Measurements from ENCODE around the gene CRABP2. TPM values are rescaled to one million over a fixed set of nuclear protein-coding genes. Genes with fewer than 3 reads are reported as not detected.

CRABP2 gene
- total RNA-seq, 2 donors from 2014 or later: 1.6 to 2.3 TPM

DNA sequence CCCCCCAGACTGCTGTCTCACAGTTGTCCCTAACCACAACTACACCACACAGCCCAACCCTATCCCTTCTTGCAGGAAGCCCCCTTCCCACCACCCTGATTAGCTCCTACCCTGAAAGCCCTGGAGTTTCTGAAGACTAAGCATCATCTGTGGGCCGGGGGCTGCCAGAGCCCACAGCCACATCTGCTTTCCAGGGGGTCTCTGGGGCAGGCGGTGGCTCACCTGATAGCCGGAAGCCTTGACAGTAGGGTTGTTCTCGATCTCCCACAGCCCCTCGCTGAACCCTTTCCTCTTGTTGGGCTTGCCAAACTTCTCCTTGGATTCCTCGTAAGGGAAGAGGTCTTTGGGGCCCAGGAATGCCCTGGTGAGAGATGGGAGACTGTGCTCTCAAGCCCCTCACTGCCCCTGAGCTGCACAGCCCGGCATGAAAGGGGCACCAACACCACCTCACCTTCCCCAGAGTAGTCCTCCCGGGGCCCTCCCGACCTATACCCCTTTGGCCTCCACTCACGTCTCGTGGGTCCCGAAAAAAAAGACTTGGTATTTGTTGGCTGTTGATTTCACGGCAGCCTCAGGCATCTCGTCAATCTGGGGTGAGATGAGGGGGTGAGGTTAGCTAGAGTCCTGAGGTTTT is 39.5 kb upstream of the CRABP2 start:
- ATAC-seq: no peak

DNA sequence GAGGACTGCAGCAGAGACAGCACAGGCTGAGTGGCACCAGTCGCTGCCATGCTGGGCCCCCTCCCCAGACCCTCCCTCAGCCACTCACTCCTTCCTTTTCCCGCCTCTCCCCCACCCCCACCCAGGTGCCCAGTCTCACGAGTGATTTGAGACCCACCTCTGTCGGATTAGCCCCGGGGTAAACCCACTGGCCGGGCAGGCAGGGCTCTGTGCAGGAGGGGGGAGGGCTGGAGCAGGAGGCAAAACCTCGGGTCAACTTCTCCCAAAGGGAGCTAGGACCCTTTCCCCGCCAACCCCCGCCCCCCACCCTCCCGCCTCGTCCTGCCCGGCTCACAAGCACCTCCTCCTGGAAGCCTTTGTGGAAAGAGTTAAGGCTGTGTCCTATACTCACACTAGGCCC is 39.0 kb upstream of the CRABP2 start:
- peak overlapping the region; percentile 50 to 89 for H3K27ac Mint-ChIP-seq
- DNase-seq (ENCODE audit: low spot score in 2 of 2): no peak

More for the DNA sequence above, 39.5 kb upstream of the CRABP2 start:
- DNase-seq (ENCODE audit: low spot score in 2 of 2): no peak
- Mint-ChIP-seq H3K9me3 (no peaks in the 10 kb centered on the region), H3K36me3 (peaks cover 40 to 67% of the 10 kb centered on the region in 2 donors), H3K27ac (peak overlapping the region in 1 of 2 donors; percentile 89)

DNA sequence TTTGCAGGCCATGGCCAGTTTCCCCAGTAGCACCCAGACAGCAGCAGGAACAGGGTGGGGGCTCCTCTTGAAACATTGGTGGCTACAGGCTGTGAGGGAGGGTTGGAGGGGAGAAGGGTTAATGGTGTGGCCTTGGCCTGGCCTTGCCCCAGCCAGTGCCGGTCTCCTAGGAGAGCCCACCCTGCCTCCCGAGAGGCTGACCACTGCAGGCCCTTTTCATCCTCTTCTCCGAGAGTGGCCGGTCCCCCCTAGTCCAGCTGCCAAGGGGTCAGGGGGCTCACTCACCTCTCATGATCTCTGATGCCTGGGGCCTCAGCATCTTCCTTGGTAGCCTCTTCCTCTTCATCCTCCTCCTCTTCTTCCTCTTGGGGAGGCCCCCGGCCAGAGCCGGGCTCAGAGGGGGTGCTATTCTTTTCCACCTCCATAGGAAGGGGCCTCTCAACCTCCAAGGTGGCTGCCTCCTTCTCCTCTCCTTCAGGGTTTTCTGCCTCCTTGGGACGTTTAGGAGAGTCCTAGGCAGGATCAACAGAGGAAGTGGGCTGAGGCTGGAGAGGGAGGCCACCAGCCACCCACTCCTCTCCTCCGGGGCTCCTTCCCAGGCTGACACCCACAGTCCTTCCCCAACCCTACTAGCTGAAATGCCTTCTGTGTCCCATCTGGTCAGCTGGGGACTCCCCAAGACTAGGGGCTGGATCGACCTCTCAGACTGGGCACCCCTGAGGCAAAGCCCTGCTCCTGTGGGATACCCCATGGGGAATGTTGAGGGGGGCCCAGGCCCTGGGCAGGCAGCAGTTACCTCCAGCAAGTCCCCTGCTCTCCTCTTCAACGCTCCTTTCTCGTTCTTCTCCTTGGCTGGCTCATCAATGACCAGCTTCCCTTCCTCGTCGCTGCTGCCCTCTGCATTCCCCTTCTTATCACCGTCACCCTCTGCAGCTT is 38.3 kb upstream of the CRABP2 start:
- peaks cover 27 to 62% of the 10 kb centered on the region in 2 donors for H3K36me3 Mint-ChIP-seq
- H3K27ac Mint-ChIP-seq: peak overlapping the region; percentile 50 to 75
- ATAC-seq: no peak
- no peak for DNase-seq (ENCODE audit: low spot score in 2 of 2)
- H3K9me3 Mint-ChIP-seq: no peaks in the 10 kb centered on the region

More for the DNA sequence above, 39.0 kb upstream of the CRABP2 start:
- no peak for ATAC-seq
- Mint-ChIP-seq H3K36me3 (peaks cover 34 to 62% of the 10 kb centered on the region in 2 donors), H3K9me3 (no peaks in the 10 kb centered on the region)

DNA sequence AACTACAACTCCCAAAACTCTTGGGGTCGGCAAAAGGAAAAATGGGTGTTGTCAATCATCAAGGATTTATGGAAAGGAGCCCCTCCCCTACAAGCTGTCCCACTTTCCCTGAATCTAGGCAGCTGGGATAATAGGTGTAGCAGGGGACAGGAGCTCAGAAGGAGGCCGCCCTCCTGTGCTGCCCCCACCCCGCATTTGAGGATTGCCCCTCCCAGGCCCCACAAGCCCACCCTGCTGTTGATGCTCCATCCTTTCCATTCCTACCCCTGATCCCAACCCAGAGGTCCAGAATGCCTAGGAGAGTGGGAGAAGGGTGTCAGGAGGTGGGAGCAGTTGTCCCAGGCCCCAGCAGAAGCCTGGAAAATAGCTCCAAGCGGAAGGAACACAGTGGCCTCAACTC is 37.4 kb upstream of the CRABP2 start:
- ATAC-seq: no peak
- Mint-ChIP-seq H3K9me3 (no peaks in the 10 kb centered on the region), H3K36me3 (peaks cover 20 to 58% of the 10 kb centered on the region in 2 donors), H3K27ac (peak overlapping the region in 1 of 2 donors; percentile 6)
- DNase-seq (ENCODE audit: low spot score in 2 of 2): no peak

DNA sequence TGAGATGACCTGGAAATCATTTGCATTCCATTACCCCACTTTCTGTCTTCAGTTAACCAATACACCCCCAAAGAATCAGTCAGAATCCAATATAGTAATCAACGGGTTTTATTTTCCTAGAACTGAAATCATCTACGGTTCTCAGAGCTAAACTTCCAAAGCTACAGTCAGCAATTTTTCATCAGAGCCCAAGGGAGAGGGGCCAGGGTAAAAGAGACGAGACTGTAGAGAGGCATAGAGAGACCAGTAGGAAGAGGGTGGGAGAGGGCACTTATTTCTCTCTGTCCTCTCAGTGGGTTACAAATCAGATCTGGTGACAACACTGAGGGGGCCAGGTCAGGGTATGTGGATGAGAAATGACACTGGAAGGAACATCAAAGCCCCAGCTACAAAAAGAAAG is 36.6 kb upstream of the CRABP2 start:
- ATAC-seq (no peak), DNase-seq (ENCODE audit: low spot score in 2 of 2) (no peak)
- peaks cover 17 to 52% of the 10 kb centered on the region in 2 donors for H3K36me3 Mint-ChIP-seq
- H3K27ac Mint-ChIP-seq: peak overlapping the region; percentile 94 to 98
- no peaks in the 10 kb centered on the region for H3K9me3 Mint-ChIP-seq

DNA sequence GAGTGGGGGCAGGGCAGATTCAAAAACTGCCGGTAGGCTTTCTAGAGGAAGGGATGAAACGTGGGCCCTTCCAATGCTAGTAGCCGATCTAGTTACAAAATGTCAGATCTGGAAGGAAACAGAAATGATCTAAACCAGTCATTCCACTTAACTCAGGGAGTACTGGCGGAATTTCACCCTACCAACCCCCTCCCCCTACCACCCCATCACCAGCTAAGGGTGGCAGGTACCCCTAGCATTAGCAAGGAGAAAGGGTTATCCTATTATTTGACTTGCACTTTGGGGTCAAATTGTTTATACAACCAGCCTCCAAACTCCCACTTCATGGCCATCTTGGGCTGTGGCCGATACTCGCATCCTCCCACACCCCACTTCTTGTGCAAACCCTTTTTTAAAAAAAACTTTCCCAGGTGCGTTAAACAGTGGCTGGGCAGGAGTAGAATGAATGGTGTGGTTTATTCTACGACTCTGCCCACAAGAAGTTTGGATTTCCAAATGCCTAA is 36.1 kb upstream of the CRABP2 start:
- no peak for DNase-seq (ENCODE audit: low spot score in 2 of 2)
- ATAC-seq: peak; percentile 2 to 6

DNA sequence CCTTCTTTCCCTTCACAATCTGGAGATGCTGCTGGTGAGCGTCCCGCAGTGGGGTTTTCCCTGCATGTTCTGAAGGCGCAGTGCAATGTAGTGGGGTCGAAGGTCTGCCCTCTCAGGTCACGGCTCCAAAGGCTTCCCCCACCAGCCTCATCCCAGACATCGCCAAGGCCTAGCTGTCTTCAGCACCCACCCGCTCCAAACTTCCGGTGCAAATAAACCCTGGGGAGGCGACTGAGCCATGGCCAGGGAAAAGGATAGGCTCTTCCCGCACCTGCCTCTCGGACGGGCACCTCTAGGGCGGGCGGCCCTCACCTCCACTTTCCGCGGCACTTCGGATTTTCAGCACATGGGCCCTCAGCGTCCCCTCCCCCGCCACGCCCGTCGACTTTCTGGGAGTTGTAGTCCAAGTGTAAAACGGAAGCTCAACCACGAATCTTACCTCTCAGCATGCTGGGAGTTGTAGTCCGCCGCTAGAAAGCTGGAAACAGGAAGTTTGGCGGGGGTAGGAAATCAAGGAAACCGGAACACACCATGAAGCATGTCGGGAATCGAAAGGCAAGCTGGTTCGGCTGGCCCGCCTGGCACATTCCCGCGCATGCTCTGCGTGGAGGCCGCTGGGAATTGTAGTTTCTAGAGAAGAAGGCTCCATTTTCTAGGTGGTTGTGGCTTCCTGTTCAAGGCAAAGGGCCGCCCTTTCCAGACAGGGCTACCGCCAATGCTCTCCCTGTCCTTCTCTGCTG is 35.5 kb upstream of the CRABP2 start, which contains the start of gene MRPL24:
Gene MRPL24 (minus strand): TSS at position 348 of the 740 bp plus-strand sequence. CDS start 2,384 bp downstream, outside the sequence.
- Mint-ChIP-seq H3K9me3 (no peaks in the 10 kb centered on the region), H3K27ac (peak within 1 kb of the TSS; percentile 94 to 98)
- peak; percentile 89 to 90 for ATAC-seq

More for the DNA sequence above, 36.1 kb upstream of the CRABP2 start:
- Mint-ChIP-seq H3K9me3 (no peaks in the 10 kb centered on the region), H3K36me3 (peaks cover 17 to 52% of the 10 kb centered on the region in 2 donors), H3K27ac (peak overlapping the region; percentile 94 to 98)

DNA sequence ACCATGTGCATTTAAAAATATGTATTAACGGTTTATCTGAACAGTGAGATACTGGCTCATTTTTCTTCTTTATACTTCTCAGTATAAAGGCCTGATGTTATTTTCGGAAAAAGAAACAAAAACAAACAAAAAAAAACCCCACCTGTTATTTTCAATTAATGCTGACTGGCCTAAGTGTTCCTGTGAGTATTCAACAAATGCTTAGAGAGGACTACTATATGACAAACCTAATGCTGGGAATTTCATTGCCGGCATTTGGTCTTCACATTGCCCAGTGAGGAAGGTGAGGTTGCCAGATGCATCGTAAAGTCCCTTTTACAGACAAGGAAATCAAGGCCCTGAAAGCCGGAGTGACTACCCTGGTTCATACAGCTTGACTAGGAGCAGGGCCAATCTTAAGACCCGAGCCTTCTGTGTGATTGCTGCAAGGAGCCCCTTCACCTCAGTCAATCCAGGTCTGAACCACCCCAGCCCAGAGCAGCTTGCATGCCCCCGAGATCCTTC is 34.9 kb upstream of the CRABP2 start:
- H3K27ac Mint-ChIP-seq: peak overlapping the region; percentile 94 to 98
- ATAC-seq (peak in 1 of 2 donors; percentile 9), DNase-seq (ENCODE audit: low spot score in 2 of 2) (no peak)
- H3K36me3 Mint-ChIP-seq: peaks cover 17 to 43% of the 10 kb centered on the region in 2 donors
- H3K9me3 Mint-ChIP-seq: no peaks in the 10 kb centered on the region

More for the DNA sequence above, 35.5 kb upstream of the CRABP2 start, which contains the start of gene MRPL24:
- DNase-seq (ENCODE audit: low spot score in 2 of 2): peak; percentile 94 to 97
- H3K36me3 Mint-ChIP-seq: peaks cover 17 to 47% of the 10 kb centered on the region in 2 donors

DNA sequence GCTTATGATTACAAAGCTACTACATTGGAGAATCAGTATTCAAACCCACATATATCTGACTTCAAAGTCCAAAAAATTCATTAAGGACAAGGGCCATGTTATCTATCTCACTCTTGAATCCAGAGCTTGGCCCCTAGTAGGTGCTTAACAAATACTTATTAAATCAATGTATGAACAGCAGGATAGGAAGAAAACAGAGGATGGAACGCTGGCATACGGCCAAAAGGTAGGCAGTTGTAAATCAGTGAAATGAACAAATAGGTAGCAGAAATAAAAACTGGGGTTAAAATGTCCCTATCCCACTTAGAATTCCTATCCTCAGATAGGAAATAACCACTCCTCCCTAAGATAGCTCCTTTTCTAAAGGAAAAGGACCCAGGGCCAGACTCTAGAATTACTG is 33.5 kb upstream of the CRABP2 start:
- DNase-seq (ENCODE audit: low spot score in 2 of 2) (no peak), ATAC-seq (no peak)
- H3K36me3 Mint-ChIP-seq: peaks cover 17 to 38% of the 10 kb centered on the region in 2 donors
- H3K27ac Mint-ChIP-seq: peak overlapping the region in 1 of 2 donors; percentile 47
- no peaks in the 10 kb centered on the region for H3K9me3 Mint-ChIP-seq

DNA sequence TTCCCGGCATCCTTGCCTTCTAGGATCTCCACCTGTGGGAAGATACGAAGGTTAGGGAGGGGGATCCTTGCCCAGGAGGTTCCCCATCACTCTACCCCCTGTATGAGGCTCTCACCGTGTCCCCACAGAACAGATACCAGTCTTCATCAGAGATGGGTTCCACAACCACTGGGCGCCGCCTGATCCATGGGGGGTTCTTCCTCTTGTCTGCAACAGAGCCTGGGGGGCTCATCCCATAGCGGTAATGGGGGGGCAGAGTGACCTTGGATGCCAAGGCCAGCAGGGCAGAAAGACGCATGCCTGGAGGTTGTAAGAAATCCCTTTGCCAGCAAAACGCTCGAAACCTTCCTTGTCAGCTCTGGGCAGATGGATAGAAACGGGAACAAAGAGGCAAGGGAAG is 33.0 kb upstream of the CRABP2 start:
- Mint-ChIP-seq H3K27ac (peak overlapping the region; percentile 11 to 47), H3K9me3 (no peaks in the 10 kb centered on the region), H3K36me3 (peaks cover 17 to 34% of the 10 kb centered on the region in 2 donors)
- no peak for DNase-seq (ENCODE audit: low spot score in 2 of 2)
- ATAC-seq: no peak

DNA sequence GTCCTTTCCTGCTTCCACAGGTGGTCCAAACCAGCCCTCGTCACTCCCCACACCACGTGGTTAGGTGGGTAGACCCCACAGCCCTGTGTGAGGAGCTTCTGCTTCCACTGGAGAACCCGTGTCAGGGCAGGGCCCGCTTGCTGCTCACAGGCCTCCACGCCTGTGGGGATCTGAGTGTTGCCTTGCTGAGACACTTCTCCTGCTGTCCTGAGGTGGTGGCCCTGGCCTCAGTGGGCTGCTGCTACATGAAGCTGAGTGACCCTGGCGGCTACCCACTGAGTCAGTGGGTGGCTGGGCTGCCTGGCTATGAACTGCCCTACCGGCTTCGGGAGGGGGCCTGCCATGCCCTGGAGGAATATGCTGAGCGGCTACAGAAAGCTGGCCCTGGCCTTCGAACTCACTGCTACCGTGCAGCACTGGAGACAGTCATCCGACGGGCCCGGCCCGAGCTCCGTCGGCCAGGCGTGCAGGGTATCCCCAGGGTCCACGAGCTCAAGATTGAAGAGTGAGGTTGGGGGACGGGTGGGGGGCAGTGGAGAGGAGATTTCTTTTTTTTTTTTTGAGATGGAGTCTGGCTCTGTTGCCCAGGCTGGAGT is 28.7 kb upstream of the CRABP2 start:
- H3K9me3 Mint-ChIP-seq: no peaks in the 10 kb centered on the region
- ATAC-seq: no peak
- H3K36me3 Mint-ChIP-seq: peaks cover 13 to 19% of the 10 kb centered on the region in 2 donors
- no peak for DNase-seq (ENCODE audit: low spot score in 2 of 2)
- no peak overlapping the region for H3K27ac Mint-ChIP-seq

DNA sequence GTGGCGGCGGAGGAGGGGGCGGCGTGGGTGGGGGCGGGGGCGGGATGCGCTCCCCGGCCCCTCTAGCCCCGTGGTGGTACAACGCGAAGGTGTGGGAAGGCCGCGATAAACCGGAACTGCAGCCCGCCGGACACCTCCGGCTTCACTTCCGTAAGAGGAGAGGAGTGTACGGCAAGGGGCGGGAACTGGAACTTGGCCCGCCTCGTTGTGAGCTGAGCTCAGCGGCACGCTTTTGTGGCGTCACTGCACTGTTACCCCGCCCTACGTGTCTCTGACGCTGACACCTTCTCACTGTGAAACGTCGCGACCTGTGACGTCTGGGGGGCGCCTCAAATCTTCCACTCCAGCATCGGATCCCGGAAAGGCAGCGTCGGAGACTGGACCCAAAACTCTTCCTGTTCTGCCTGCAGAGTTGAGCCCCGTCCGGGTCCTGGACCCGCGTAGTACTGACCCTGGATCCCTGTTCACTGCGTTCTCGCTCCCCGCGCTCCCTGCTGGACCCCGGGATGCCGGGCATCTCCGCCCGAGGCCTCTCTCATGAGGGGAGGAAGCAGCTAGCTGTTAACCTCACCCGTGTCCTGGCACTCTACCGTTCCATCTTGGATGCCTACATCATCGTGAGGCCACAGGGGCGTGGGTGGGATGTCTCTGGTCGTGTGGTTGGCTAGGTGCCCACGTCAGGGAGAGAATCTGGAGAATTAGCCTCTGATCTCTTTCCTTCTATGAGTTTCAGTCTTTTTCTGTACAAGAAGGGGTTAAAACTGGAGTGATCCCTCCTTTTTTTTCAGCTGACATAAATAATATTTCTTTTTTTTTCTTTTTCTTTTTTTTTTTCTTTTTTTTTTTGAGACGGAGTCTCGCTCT is 23.4 kb upstream of the CRABP2 start, which contains the start of gene ISG20L2:
Gene ISG20L2 (minus strand): TSS at position 168 of the 864 bp plus-strand sequence. CDS start 1,114 bp downstream, outside the sequence.
- ATAC-seq: peak; percentile 94 to 95
- Mint-ChIP-seq H3K9me3 (no peaks in the 10 kb centered on the region), H3K27ac (peak within 1 kb of the TSS in 1 of 2 donors; percentile 100), H3K36me3 (peaks cover 20 to 23% of the 10 kb centered on the region in 2 donors)
- peak; percentile 85 to 95 for DNase-seq (ENCODE audit: low spot score in 2 of 2)

DNA sequence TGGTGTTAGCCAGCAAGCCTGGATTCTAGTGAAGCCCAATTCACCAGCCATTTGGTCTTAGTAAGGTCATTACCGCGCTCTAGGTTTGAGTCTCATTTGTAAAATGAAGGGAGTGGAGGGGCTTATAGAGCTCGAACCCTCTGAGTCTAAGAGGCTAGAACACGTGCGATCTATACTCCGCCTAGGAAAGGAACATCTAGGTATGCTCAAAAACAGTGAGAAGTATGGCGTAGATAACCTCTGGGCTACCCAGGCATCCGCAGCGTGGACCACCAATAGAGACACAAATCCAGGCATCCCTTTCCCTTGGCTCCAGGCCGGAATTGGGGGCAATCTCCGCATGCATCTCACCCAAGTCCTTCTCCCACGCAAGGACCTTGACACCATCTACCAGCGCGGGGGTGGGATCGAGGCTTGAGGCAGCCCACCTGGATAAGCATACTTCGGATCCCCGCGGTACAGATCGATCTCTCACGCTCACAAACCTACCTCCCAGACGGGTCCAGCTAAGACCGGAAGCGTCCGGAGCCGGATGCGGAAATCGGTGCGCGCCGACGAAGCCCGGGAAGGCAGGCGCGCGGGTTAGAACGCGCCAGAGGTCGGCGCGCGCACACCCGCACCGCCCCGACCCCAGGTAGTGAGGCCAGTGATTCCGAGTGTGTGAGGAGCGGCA is 22.7 kb upstream of the CRABP2 start, which contains the start of gene METTL25B:
Gene METTL25B (plus strand): TSS at position 544 of the 673 bp plus-strand sequence. CDS start 636 bp downstream, outside the sequence.
- DNase-seq (ENCODE audit: low spot score in 2 of 2): peak; percentile 80 to 88
- H3K9me3 Mint-ChIP-seq: no peaks in the 10 kb centered on the region
- H3K36me3 Mint-ChIP-seq: peaks cover 28 to 31% of the 10 kb centered on the region in 2 donors
- ATAC-seq: peak; percentile 75 to 80
- H3K27ac Mint-ChIP-seq: peak within 1 kb of the TSS in 1 of 2 donors; percentile 100

DNA sequence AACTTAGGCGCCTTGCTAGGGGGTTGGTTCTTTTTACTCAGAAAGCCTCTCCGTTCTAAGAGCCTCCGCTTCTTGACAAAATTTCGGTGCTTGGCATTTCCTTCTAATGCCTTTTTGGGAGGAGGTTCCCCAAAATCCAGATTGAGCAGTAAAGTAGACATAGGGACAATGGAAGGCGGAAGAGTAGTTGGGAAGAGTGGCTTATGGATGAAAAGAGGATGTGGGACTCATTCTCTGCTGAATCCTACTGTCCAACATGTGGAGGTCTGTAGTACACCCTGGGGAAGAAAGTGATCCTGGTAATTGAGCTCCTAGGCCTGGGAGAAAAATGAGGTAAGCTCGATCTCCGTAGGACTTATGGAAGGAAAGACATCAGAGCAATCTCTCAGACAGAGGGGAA is 22.1 kb upstream of the CRABP2 start:
- ATAC-seq (no peak), DNase-seq (ENCODE audit: low spot score in 2 of 2) (no peak)
- H3K36me3 Mint-ChIP-seq: peaks cover 28 to 31% of the 10 kb centered on the region in 2 donors
- H3K9me3 Mint-ChIP-seq: no peaks in the 10 kb centered on the region
- H3K27ac Mint-ChIP-seq: no peak overlapping the region

Measured in activated naive CD4-positive, alpha-beta T cell treated with anti-CD3 and anti-CD28 coated beads, Interleukin-2, amount 50 U/mL, for 72 hours (primary cell).